SK-N-SH (cell line): ENCODE data around the gene S100B. TPM values are rescaled to one million over a fixed set of nuclear protein-coding genes. Genes with fewer than 3 reads are reported as not detected.

Experiments
- CTCF ChIA-PET: fragments of 300-600, 350-600 bp; formaldehyde crosslinking; extraction: SDS; loops from one replicate; lab custom pipeline; 2021; lab: Yijun Ruan, JAX
- POLR2A ChIA-PET: fragments of 350-600 bp; sonication (Branson Sonifier 250); formaldehyde crosslinking; extraction: SDS; loops from one replicate; lab custom pipeline; 2020; ENCODE audit warnings: antibody characterized with exemption, inconsistent platforms; lab: Yijun Ruan, JAX
- DNase-seq: peaks from one replicate; pipeline ENCODE4 v3.0.0; 2012
- H2AFZ ChIP-seq: fragments of 200-600 bp; sonication (generic); 2 replicates; pipeline ENCODE4 v1.8.1; 2016; ENCODE audit warnings: antibody characterized with exemption, mild to moderate bottlenecking, low read depth
- H3F3A ChIP-seq: fragments of 200-600 bp; sonication (generic); replicated peaks from 2 replicates; pipeline ENCODE3; 2016; ENCODE audit warnings: antibody characterized with exemption, mild to moderate bottlenecking; ENCODE audit not compliant: insufficient read depth
- H3K27ac ChIP-seq, 2 experiments: fragments of 200-500 bp in 1 of 2; fragments of 200-600 bp in 1 of 2; sonication (Bioruptor generic) in 1 of 2; sonication (generic), shearing (Covaris generic) in 1 of 2; 2 replicates each; pipeline versions ENCODE4 v1.5.1 to v1.6.1; 2014 to 2016; ENCODE audit warnings: low read depth in 2 of 2, inconsistent platforms in 1 of 2, low read length in 1 of 2, mild to moderate bottlenecking in 1 of 2, mixed read lengths in 1 of 2
- H3K27me3 ChIP-seq: fragments of 200-600 bp; sonication (generic), shearing (Covaris generic); 2 replicates; pipeline ENCODE4 v1.6.1; 2016; ENCODE audit warnings: mixed run types; ENCODE audit not compliant: insufficient read depth
- H3K36me3 ChIP-seq, 2 experiments: fragments of 200-500 bp in 1 of 2; fragments of 200-600 bp in 1 of 2; sonication (Bioruptor generic) in 1 of 2; sonication (generic) in 1 of 2; replicated peaks in 1 of 2; 2 replicates each; pipeline versions ENCODE3 to v1.5.1; 2014 to 2016; ENCODE audit warnings: low read length in 1 of 2, mild to moderate bottlenecking in 1 of 2; ENCODE audit not compliant: insufficient read depth in 2 of 2, control insufficient read depth in 1 of 2
- H3K4me1 ChIP-seq, 2 experiments: fragments of 200-500 bp in 1 of 2; fragments of 200-600 bp in 1 of 2; sonication (Bioruptor generic) in 1 of 2; sonication (generic), shearing (Covaris generic) in 1 of 2; 2 replicates each; pipeline versions ENCODE4 v1.5.1 to v1.6.1; 2014 to 2016; ENCODE audit warnings: low read depth in 1 of 2, low read length in 1 of 2, mixed run types in 1 of 2; ENCODE audit not compliant: insufficient read depth in 2 of 2, control insufficient read depth in 1 of 2
- H3K4me2 ChIP-seq: fragments of 200-600 bp; sonication (generic), shearing (Covaris generic); 2 replicates; pipeline ENCODE4 v1.6.1; 2017; ENCODE audit warnings: mixed run types
- H3K4me3 ChIP-seq, 2 experiments: fragments of 200-500 bp in 1 of 2; fragments of 200-600 bp in 1 of 2; sonication (Bioruptor generic) in 1 of 2; sonication (generic), shearing (Covaris generic) in 1 of 2; 2 replicates each; pipeline versions ENCODE4 v1.5.1 to v1.8.1; 2014 to 2016; ENCODE audit warnings: low read depth in 2 of 2, inconsistent platforms in 1 of 2, low read length in 1 of 2, mild to moderate bottlenecking in 1 of 2, mixed read lengths in 1 of 2, moderate library complexity in 1 of 2
- H3K79me2 ChIP-seq: fragments of 200-600 bp; sonication (generic); 2 replicates; pipeline ENCODE4 v1.8.1; 2017; ENCODE audit warnings: mild to moderate bottlenecking; ENCODE audit not compliant: insufficient read depth
- H3K9ac ChIP-seq: fragments of 200-600 bp; sonication (generic); 2 replicates; pipeline ENCODE4 v1.6.1; 2017; ENCODE audit warnings: mixed run types
- H3K9me2 ChIP-seq: fragments of 200-600 bp; sonication (generic); 2 replicates; pipeline ENCODE4 v1.6.1; 2017; ENCODE audit warnings: mixed run types
- H3K9me3 ChIP-seq: fragments of 200-600 bp; sonication (generic); 2 replicates; pipeline ENCODE4 v1.6.1; 2017; ENCODE audit warnings: mixed run types, mild to moderate bottlenecking, moderate library complexity
- H4K20me1 ChIP-seq: fragments of 200-600 bp; sonication (generic); 2 replicates; pipeline ENCODE4 v1.6.1; 2017; ENCODE audit warnings: mild to moderate bottlenecking, mixed run types; ENCODE audit not compliant: insufficient read depth
- CHD2 ChIP-seq: fragments of 150-350 bp; IDR thresholded peaks from 2 replicates; pipeline ENCODE4 v1.6.1; 2018; ENCODE audit warnings: low read length; ENCODE audit not compliant: partially characterized antibody
- EP300 ChIP-seq, 2 experiments: IDR thresholded peaks; 2 replicates each; pipeline versions ENCODE4 v1.4.0 to v1.6.1; 2012; ENCODE audit warnings: borderline replicate concordance in 1 of 2, low read depth in 1 of 2, low read length in 1 of 2
- EZH2phosphoT487 ChIP-seq: fragments of 200-600 bp; sonication (generic); IDR thresholded peaks from 2 replicates; pipeline ENCODE4 v1.6.1; 2017; ENCODE audit warnings: low read depth, mixed run types, mild to moderate bottlenecking, antibody characterized with exemption, moderate library complexity, borderline replicate concordance
- FOXM1 ChIP-seq: IDR thresholded peaks from 2 replicates; pipeline ENCODE4 v1.4.0; 2012; ENCODE audit warnings: low read depth, mild to moderate bottlenecking
- GATA2 ChIP-seq: sonication (generic); formaldehyde crosslinking; IDR thresholded peaks from 2 replicates; pipeline ENCODE4 v1.5.0; 2020; ENCODE audit warnings: mild to moderate bottlenecking, missing genetic modification reagents
- JUND ChIP-seq: IDR thresholded peaks from 2 replicates; pipeline ENCODE4 v1.4.0; 2012
- MAX ChIP-seq: IDR thresholded peaks from 2 replicates; pipeline ENCODE4 v1.4.0; 2012; ENCODE audit warnings: low read depth
- MXI1 ChIP-seq: IDR thresholded peaks from 2 replicates; pipeline ENCODE4 v1.6.1; 2012; ENCODE audit warnings: mild to moderate bottlenecking, low read depth, low read length, improper control_type of control experiment
- RAD21 ChIP-seq: IDR thresholded peaks from 2 replicates; pipeline ENCODE4 v1.6.1; 2012; ENCODE audit warnings: mild to moderate bottlenecking, low read length
- RCOR1 ChIP-seq: fragments of 150-350 bp; IDR thresholded peaks from 2 replicates; pipeline ENCODE4 v1.6.1; 2017; ENCODE audit warnings: antibody characterized with exemption, low read length
- RFX5 ChIP-seq: IDR thresholded peaks from 2 replicates; pipeline ENCODE4 v1.6.1; 2012; ENCODE audit warnings: mild to moderate bottlenecking, improper control_type of control experiment, low read length
- SIN3A ChIP-seq: IDR thresholded peaks from 2 replicates; pipeline ENCODE4 v1.6.1; 2012; ENCODE audit warnings: low read depth, mild to moderate bottlenecking, low read length, moderate library complexity, borderline replicate concordance
- SMC3 ChIP-seq: IDR thresholded peaks from 2 replicates; pipeline ENCODE4 v1.6.1; 2012; ENCODE audit warnings: low read depth, low read length, improper control_type of control experiment
- WGBS: methylation state at CpG from one replicate; pipeline ENCODE4 v1.1.6; 2017; ENCODE audit warnings: low lambda C conversion rate; 5-methylcytosine and 5-hydroxymethylcytosine counted together
- polyA plus RNA-seq, 3 experiments: library from polyadenylated mRNA; depleted of rRNA; stranded (reverse); fragments of >200 nt; gene quantifications; 2 replicates each; pipeline ENCODE4 v1.2.3, GENCODE V29; 2012
- TF ChIP-seq, protein P1 (sequence below): IDR thresholded peaks from 2 replicates; pipeline ENCODE4 v1.4.0; 2012; ENCODE audit warnings: low read depth, borderline replicate concordance
- TF ChIP-seq, protein P2 (sequence below): IDR thresholded peaks from 2 replicates; pipeline ENCODE4; 2012

S100B gene
- polyA plus RNA-seq, 1 of the 3 experiments (the other 2 are of a cell fraction), result 0.12 TPM

GRCh38 chr21:46624050-46624449 lies 19.2 kb upstream of the S100B start:
- DNase-seq, result no peak
- Histone ChIP-seq H3K27ac (no peak overlapping the region), H3K9ac (no peak overlapping the region), H3K9me3 (peaks cover 9% of the 10 kb centered on the region; the same call in 1 of the 2 replicates), H3K4me2 (no peak overlapping the region), H3K9me2 (no peaks in the 10 kb centered on the region), H2AFZ (no peak overlapping the region), H3K4me1 (no peaks in the 10 kb centered on the region)
- ChIA-PET CTCF (no interaction called here), POLR2A (no interaction called here)
- TF ChIP-seq RAD21, result no peak
- TF ChIP-seq EP300 (IDR thresholded peaks at IDR 0.05; ENCODE audit: borderline replicate concordance in 1 of 2, low read depth in 1 of 2, low read length in 1 of 2), result no peak
- no peak for TF ChIP-seq RCOR1
- TF ChIP-seq, all 33 proteins: peak for 0
- H4K20me1 ChIP-seq, result no peaks in the 10 kb centered on the region
- H3K79me2 ChIP-seq, result no peaks in the 10 kb centered on the region
- no peaks in the 10 kb centered on the region for H3K27me3 ChIP-seq
- H3F3A ChIP-seq, result no peaks in the 10 kb centered on the region
- H3K36me3 ChIP-seq, result no peaks in the 10 kb centered on the region
- no peak overlapping the region for H3K4me3 ChIP-seq
- WGBS, result 77% methylated on average over 14 of the region's 16 CpGs

- H3K4me2 ChIP-seq, result no peak overlapping the region
- no peak overlapping the region for H3K9ac ChIP-seq
- POLR2A ChIA-PET, result no interaction called here
- no peaks in the 10 kb centered on the region for H3K27me3 ChIP-seq
- H3K36me3 ChIP-seq, result no peaks in the 10 kb centered on the region
- H3F3A ChIP-seq, result no peaks in the 10 kb centered on the region
- peaks cover 9% of the 10 kb centered on the region for H3K9me3 ChIP-seq
- no peak overlapping the region for H2AFZ ChIP-seq
- 57% methylated on average over 4 of the region's 4 CpGs for WGBS
- no peak overlapping the region for H3K27ac ChIP-seq
- no peak for DNase-seq
- CTCF ChIA-PET, result no interaction called here
- TF ChIP-seq EZH2phosphoT487, result no peak
- TF ChIP-seq GATA2, result no peak
- TF ChIP-seq, protein P1, sequence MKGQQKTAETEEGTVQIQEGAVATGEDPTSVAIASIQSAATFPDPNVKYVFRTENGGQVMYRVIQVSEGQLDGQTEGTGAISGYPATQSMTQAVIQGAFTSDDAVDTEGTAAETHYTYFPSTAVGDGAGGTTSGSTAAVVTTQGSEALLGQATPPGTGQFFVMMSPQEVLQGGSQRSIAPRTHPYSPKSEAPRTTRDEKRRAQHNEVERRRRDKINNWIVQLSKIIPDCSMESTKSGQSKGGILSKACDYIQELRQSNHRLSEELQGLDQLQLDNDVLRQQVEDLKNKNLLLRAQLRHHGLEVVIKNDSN, result no peak
- TF ChIP-seq, protein P2, sequence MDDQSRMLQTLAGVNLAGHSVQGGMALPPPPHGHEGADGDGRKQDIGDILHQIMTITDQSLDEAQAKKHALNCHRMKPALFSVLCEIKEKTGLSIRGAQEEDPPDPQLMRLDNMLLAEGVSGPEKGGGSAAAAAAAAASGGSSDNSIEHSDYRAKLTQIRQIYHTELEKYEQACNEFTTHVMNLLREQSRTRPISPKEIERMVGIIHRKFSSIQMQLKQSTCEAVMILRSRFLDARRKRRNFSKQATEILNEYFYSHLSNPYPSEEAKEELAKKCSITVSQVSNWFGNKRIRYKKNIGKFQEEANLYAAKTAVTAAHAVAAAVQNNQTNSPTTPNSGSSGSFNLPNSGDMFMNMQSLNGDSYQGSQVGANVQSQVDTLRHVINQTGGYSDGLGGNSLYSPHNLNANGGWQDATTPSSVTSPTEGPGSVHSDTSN, result no peak
- TF ChIP-seq FOXM1, result no peak
- TF ChIP-seq JUND, result no peak
- TF ChIP-seq MXI1, result no peak
- no peak for TF ChIP-seq RFX5
- no peak for TF ChIP-seq MAX
- TF ChIP-seq SIN3A, result no peak
- TF ChIP-seq CHD2, result no peak
- no peak for TF ChIP-seq SMC3
- H3K4me3 ChIP-seq, result no peak overlapping the region
- H3K9me2 ChIP-seq, result no peaks in the 10 kb centered on the region
- no peaks in the 10 kb centered on the region for H4K20me1 ChIP-seq
- no peaks in the 10 kb centered on the region for H3K4me1 ChIP-seq
- no peaks in the 10 kb centered on the region for H3K79me2 ChIP-seq
These were observed 17.3 kb upstream of the S100B start for GRCh38 chr21:46622226-46622625.
